ENCODE measurements around the gene ALX3.

Gene ALX3

GRCh38 chr1:110070671-110071242 is at the start of gene ALX3:
ALX3 (minus strand) TSS chr1:110070672; CDS start chr1:110070612, 60 bp downstream.
- TF ChIP-seq ZNF274 (IDR thresholded peaks at IDR 0.05; ENCODE audit: low read depth, low read length), result no peak
- H3K4me3 ChIP-seq (ENCODE audit: low read length), result no peak within 1 kb of the TSS

- TF ChIP-seq ZNF274 (IDR thresholded peaks at IDR 0.05; ENCODE audit: low read depth, low read length), result no peak
- no peak overlapping the region for H3K4me3 ChIP-seq (ENCODE audit: low read length)
Observed at GRCh38 chr1:110119843-110120242, 49.4 kb upstream of the ALX3 start.

- no peak for TF ChIP-seq ZNF274 (IDR thresholded peaks at IDR 0.05; ENCODE audit: low read depth, low read length)
- no peak overlapping the region for H3K4me3 ChIP-seq (ENCODE audit: low read length)
Observed at GRCh38 chr1:110118636-110119396, 48.3 kb upstream of the ALX3 start.

- TF ChIP-seq ZNF274 (IDR thresholded peaks at IDR 0.05; ENCODE audit: low read depth, low read length), result no peak
- H3K4me3 ChIP-seq (ENCODE audit: low read length), result no peak overlapping the region
Observed at GRCh38 chr1:110114784-110115183, 44.3 kb upstream of the ALX3 start.

GRCh38 chr1:110114173-110114572 is 43.7 kb upstream of the ALX3 start:
- H3K4me3 ChIP-seq (ENCODE audit: low read length), result no peak overlapping the region
- no peak for TF ChIP-seq ZNF274 (IDR thresholded peaks at IDR 0.05; ENCODE audit: low read depth, low read length)

- TF ChIP-seq ZNF274 (IDR thresholded peaks at IDR 0.05; ENCODE audit: low read depth, low read length), result no peak
- no peak overlapping the region for H3K4me3 ChIP-seq (ENCODE audit: low read length)
Observed at GRCh38 chr1:110113551-110113950, 43.1 kb upstream of the ALX3 start.

GRCh38 chr1:110112656-110113055 is 42.2 kb upstream of the ALX3 start:
- TF ChIP-seq ZNF274 (IDR thresholded peaks at IDR 0.05; ENCODE audit: low read depth, low read length), result no peak
- H3K4me3 ChIP-seq (ENCODE audit: low read length), result no peak overlapping the region

- no peak within 1 kb of the TSS for H3K4me3 ChIP-seq (ENCODE audit: low read length)
- no peak for TF ChIP-seq ZNF274 (IDR thresholded peaks at IDR 0.05; ENCODE audit: low read depth, low read length)
Observed at GRCh38 chr1:110112143-110112542, 41.7 kb upstream of the ALX3 start, which contains the start of gene UBL4B. UBL4B (plus strand) TSS chr1:110112443; CDS start chr1:110112535, 92 bp downstream.

GRCh38 chr1:110111081-110111480 is 40.6 kb upstream of the ALX3 start:
- H3K4me3 ChIP-seq (ENCODE audit: low read length), result no peak overlapping the region
- no peak for TF ChIP-seq ZNF274 (IDR thresholded peaks at IDR 0.05; ENCODE audit: low read depth, low read length)

GRCh38 chr1:110107867-110108469 is 37.5 kb upstream of the ALX3 start:
- TF ChIP-seq ZNF274 (IDR thresholded peaks at IDR 0.05; ENCODE audit: low read depth, low read length), result no peak

GRCh38 chr1:110106013-110106941 is 35.8 kb upstream of the ALX3 start:
- no peak overlapping the region for H3K4me3 ChIP-seq (ENCODE audit: low read length)
- TF ChIP-seq ZNF274 (IDR thresholded peaks at IDR 0.05; ENCODE audit: low read depth, low read length), result no peak

More at GRCh38 chr1:110107867-110108469, 37.5 kb upstream of the ALX3 start:
- H3K4me3 ChIP-seq (ENCODE audit: low read length), result no peak overlapping the region

GRCh38 chr1:110102081-110102480 is 31.6 kb upstream of the ALX3 start:
- TF ChIP-seq ZNF274 (IDR thresholded peaks at IDR 0.05; ENCODE audit: low read depth, low read length), result no peak
- H3K4me3 ChIP-seq (ENCODE audit: low read length), result no peak overlapping the region

- H3K4me3 ChIP-seq (ENCODE audit: low read length), result no peak overlapping the region
- no peak for TF ChIP-seq ZNF274 (IDR thresholded peaks at IDR 0.05; ENCODE audit: low read depth, low read length)
Observed at GRCh38 chr1:110100335-110100734, 29.9 kb upstream of the ALX3 start.

All from GM08714 (cell line).